Measurements from ENCODE around the gene LMOD3.

The LMOD3 gene

DNA sequence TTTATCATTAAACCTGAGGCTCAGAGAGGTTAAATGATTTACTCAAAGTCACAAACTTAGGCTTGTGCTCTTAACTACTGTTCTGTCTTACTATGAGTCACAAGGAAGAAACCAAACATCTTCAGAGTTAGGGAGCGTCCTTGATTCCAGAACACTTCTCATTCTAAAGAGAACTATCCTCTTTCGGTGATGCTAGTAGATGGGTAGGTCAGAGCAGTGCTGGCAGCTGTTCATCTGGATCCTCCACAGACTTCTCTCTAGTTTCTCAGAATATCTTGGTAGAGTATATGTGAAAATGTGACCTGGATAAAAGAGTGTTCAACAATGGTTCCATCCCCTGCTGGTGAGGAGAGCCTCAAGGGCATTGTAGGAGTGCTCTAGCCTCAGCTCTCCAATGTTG is 34.3 kb downstream of the LMOD3 start:
- no peak for DNase-seq

DNA sequence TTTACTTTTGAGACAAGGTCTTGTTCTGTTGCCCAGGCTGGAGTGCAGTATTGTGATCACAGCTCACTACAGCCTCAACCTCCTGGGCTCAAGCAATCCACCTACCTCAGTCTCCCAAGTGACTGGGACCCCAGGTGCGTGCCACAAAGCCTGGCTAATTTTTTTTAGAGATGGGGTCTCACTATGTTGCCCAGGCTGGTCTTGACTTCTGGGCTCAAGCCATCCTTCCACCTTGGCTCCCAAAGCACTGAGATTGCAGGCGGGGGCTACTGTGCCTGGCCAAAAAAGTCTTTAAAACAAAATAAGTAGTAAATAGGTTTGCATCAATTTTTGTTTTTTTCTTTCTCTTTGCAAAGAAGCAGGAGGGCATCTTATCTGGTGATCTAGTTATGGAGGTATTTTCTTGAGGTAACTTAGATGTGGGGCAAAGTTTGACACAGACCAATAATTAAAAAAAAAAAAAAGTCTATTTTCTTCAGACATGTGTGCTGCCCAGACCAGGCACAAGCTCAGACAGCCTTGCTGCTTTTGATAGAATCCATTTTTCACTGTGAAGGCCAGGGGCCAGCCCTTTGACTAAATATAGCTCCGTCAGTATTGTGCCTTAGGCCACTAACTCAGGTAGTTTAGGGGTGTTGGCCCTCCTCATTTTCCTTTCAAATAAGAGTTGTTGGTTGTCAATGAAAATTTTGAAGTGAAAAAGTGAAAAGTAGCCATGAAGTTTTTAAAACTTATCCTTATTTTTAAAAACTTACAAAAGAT is 35.2 kb downstream of the LMOD3 start:
- no peak for DNase-seq

DNA sequence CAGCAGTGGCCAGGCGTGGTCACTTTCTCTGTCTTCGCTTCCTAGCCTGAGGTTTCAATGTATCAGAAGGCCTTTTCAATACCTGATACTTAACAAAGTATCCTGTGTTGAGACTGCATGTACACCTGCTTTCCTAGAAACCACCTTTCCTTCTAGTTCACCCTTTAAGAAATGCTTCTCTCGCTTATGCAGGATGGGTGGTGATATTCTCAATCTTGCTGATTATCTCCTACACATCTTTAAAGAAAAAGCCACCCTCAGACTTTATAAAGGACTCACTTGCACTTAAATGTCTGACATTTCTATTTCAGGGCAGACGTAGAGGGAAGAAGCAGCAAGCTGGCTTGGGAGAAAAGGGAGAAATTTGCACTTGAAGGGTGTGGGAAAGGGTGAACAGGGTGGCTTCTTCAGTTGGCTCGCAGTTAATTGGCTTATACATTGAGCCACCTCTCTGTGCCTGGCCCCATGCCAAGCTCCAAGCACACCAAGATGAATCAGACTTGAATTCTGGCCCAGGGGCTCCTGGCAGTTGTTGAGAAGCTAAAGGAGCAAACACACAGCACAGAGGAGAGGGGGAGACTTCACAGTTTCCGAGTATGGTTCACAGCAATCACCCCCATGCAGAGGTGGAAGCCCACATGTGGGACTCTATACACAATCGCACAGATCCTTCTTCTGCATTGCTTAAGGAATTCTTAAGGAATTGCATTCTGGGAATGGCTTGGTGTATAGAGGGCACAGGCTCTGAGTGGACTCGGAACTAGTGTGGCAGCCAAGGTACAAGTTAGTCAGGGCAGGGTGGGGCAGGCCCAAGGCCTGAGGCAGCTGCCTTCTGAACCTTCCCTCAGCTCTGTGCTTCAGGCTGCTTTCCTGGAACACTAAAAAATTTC is 36.3 kb downstream of the LMOD3 start:
- peak; percentile 63 for DNase-seq

DNA sequence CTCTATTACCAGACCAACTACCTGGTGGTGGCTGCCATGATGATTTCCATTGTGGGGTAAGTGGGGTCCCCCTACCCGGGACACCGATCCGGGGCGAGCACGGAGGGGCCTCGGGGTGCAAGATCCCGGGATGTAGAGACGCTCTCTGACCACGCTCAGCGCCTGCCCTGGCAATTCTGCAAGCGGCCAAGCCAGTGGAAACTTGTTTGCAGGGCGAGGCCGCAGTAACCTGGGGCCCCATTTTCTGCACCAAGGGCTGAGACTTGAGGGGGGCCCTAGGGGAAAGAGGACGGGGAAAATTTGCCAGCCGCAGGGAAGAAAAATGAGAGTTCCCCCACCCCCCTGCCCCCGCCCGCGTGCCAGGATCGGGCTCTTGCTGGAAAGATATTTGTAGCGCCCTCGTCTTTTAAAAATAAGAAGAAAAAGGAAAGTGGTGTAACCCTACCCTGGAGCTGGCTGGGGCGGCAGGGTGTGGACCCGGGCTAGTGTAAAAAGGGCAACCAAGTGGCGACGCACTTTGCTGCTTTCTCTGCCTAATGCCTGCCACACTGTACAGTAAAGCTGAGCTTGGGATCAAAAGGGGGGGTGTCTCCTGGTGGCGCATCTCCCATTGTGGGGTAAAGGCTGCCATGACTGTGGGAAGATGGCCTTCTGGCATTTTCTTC is 37.1 kb downstream of the LMOD3 start:
- no peak for DNase-seq

DNA sequence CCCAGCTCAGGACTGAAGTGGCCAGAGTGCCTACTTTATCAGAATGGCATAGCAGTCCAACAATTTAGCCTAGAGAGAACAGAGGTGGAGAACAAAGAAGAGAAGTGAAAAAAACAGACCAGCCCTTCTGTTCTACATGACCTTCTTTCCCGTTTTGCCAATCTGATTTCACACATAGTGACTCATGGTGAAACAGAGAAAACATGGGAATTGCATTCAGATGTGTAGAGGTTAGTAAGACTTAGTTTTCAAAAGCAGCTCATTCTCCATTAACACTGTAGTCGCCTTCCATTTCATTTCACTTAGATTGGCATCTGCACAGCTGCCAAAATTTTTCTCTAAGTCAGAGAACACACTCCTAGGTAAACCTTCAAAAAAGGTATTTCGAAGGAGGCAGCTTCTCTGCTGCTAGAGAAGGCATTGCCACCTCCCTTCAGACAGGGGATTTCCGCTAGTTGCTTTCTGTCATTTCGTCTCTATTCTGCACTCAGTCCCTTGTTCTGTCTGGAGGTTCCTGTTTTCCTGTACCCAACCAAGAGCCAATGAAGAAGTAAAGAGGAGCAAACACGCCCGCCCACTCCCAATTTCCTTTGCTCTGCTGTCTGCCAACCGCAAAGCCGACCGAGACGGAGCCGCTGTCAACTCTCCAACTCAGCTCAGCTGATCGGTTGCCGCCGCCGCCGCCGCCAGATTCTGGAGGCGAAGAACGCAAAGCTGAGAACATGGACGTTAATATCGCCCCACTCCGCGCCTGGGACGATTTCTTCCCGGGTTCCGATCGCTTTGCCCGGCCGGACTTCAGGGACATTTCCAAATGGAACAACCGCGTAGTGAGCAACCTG is 37.8 kb downstream of the LMOD3 start, which contains the start of gene ARL6IP5:
Gene ARL6IP5 (plus strand): TSS at position 612 of the 842 bp plus-strand sequence. CDS start 111 bp downstream, at position 723.
- DNase-seq: peak; percentile 82

DNA sequence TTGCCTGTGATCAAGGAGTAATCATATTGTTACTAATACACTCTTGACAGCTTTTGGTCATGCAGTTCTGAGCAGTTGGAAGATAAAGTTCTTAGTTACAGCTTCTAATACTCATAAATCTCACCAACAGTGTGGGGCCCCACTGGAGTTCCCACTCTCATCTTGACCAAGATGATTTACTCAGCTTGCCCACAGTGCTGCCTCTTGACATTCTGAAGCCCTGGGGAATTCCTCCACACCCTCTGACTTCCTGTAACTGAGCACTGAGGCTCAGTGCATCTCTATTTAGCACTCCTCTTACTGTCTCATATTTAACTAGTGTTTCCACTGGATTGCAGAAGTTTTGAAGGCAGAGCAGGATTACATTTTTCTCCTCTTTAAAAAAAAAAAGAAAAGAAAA is 39.6 kb downstream of the LMOD3 start:
- DNase-seq: peak; percentile 37

- DNase-seq: no peak
Observed at GRCh38 chr3:69082361-69082760, 40.0 kb downstream of the LMOD3 start.

DNA sequence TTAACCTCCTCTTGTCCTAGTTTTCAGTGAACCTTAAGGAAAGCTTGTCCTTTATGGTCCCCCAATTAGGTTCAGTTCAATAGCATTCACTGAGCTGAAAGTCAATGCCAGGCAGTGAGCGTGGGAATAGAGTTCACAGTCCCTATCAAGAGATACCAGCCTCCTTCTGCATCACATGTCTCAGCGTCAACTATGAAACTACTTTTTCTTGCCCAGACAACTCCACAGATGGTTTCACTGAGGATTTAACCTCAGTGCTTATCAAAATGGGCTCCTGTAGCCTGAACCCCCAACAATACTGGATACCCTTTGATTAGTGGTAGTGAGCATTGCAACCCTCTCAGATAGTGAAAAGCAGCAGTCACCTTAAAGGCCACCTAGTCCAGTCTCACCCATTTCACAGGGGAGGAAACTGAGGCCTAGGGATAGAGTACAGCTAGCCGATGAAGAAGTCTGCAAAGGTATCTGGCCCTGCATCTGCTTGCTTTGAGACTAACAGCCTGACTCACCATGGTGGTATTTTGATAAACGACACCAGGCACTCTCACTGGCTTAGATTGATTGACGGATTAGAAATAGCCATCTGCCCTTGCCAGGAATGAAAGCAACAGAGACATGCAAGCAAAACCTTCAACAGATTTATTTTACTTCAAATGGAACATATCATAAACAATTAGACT is 40.7 kb downstream of the LMOD3 start:
- DNase-seq: no peak

DNA sequence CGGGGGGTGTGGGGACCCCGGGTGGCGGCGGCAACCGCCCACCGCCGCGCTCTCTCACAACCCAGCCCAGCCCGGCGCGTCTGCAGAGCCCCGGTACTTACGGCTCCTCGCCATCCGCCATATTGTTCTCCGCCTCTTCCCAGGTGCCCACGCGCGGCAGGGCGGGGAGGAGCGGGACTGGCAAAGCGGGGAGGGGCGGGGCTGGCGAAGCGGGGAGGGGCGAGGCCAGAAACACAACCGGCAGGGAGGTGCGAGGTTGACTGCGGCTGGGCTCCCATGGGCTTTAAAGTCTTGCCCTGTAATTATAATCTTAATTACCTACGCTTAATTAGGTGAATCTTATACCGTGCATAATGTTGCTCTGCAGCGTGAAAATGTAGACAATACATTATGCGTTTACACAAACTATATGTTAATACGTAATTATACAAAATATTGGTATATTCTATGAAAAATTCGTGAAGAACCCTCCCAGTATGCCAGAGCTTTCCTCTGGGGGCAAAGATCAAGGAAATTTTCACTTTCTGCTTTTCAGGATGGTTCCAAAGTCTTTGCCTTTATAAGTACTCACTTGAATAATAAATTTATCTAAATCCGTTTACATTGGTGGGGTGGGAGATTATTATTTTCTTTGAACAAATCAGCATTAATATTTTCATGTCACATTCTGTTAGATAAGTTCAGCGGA is 42.0 kb downstream of the LMOD3 start, which contains the start of gene UBA3:
Gene UBA3 (minus strand): TSS at position 133 of the 688 bp plus-strand sequence. CDS start 12 bp downstream, at position 121.
- DNase-seq: peak; percentile 84

GRCh38 chr3:69079269-69080159 is 42.9 kb downstream of the LMOD3 start:
- DNase-seq: no peak

DNA sequence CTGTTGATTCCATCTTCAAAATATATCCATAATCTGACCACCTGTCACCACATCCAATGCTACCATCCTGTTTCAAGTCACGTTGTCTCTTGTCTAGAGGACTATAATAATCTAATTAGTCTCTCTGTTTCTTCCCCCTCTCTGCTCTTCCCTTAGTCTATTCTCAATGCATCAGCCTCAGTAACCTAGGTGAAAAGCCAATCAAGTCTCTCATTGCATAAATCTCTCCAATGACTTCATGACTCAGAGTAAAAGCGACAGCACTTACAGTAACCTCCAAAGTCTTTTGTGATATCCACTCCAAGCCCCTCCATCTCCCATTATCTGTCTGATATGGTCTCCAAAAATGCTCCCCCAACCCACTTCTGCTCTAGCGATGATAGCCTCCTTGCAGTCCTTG is 49.5 kb downstream of the LMOD3 start:
- no peak for DNase-seq

GRCh38 chr3:69066121-69066520 is 56.3 kb downstream of the LMOD3 start:
- DNase-seq: no peak

- no peak for DNase-seq
Observed at GRCh38 chr3:69065318-69065964, 57.0 kb downstream of the LMOD3 start.

DNA sequence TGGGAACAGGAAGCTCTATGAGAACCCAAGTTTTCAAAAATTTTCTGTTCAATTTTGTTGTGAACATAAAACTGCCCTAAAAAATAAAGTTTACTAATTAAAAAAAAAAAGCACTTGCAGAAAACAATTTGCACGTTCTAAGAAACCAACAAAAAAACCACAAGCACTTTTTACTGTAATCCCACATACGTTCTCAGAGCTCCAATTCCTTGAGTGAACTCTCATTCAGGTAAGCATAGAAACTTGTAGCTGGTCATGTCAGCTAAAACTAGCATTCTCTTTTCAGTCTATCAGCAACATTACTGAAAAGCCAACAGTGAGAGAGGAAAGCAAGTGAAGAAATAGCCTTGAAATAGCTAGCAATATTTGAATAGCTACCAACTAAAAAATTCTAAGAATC is 58.8 kb downstream of the LMOD3 start:
- DNase-seq: no peak

DNA sequence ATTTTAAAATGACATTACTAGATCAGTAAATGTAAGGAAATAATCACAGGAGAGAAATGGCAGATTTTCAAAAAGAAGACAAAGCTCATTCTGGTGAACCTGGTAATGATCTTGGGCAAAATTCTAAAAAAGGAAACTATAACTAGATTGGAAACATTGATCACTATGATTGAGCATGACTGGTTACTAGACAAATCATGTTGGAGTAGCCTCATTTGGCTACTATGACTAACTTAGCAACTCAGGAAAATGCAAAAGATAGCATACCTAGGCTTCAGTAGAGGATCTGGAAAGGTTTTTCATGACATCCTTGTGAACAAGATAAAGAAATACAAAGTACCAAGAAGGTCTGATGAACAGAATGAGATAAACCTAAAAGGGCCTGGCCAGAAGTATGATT is 62.7 kb downstream of the LMOD3 start:
- no peak for DNase-seq

DNA sequence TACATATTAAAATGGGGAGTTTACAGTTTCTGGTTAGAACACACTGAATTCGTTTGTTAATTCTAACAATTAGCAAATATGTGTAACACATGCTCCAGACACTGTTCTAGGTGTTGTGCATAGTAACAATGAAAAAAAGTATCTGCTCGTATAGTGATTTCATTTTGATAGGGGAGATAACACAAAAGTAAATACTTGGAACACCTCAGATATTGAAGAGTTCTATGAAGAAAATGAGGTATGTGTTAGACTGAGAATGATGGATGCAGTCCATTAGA is 63.5 kb downstream of the LMOD3 start:
- DNase-seq: no peak

DNA sequence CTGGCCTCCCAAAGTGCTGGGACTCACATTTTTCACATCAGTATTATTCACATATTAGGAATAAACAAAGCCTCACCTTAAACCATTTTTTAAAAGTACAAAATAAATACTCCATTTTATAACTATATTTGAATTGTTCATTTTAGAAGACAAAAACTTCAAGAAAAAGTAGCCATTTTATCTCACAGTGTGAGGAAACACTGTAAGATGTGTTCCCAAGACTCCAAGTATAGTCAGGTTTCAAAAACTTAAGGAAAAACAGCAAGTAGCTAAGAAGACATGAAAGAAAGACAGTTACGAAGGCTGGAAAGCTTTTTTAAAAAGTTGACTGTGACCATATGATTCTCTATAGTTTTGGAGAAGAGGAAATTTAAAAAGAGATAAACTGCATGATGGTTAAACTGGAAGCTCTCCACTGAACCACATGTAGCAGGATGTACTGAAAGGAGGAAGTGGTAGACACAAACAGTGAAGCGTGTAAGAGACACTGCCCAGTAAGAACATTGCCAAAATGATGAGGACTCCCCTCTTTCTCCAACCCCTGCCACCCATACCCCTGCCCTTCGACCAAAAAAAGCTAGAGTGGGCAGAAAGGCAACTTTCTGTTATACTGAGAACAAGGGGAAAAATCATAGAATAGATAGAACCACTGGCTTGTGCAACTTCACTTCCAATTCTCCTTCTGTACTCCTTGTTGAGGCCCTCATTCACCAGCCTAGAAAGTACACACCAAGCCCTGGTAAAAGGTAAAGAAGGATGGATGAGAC is 64.0 kb downstream of the LMOD3 start:
- DNase-seq: no peak

Data from activated CD4-positive, alpha-beta T cell treated with anti-CD3 and anti-CD28 coated beads for 1 hour (primary cell).